ENCODE data around the gene ZBTB22. TPM values are rescaled to one million over a fixed set of nuclear protein-coding genes. Genes with fewer than 3 reads are reported as not detected.

Gene ZBTB22
- total RNA-seq, 1 donor, result 27.7 TPM

Other genes starting within 250 kb of the ZBTB22 start
- gene HLA-DPA1, start 244.1 kb downstream of the ZBTB22 start, total RNA-seq, result 618 TPM
- gene HLA-DPB1, start 241.8 kb downstream of the ZBTB22 start, total RNA-seq, result 396 TPM
- gene COL11A2, start 125.3 kb downstream of the ZBTB22 start, total RNA-seq, result 0.27 TPM
- 23.4 TPM for gene RXRB, start 117.1 kb downstream of the ZBTB22 start, total RNA-seq
- gene SLC39A7, start 116.9 kb downstream of the ZBTB22 start, total RNA-seq, result 29.9 TPM
- 55.7 TPM for gene HSD17B8, start 113.1 kb downstream of the ZBTB22 start, total RNA-seq
- gene RING1, start 109.2 kb downstream of the ZBTB22 start, total RNA-seq, result 40.4 TPM
- gene VPS52, start 45.9 kb downstream of the ZBTB22 start, total RNA-seq, result 62.5 TPM
- 10,287 TPM for gene RPS18, start 45.7 kb downstream of the ZBTB22 start, total RNA-seq
- gene B3GALT4, start 40.6 kb downstream of the ZBTB22 start, total RNA-seq, result 14.3 TPM
- 63.3 TPM for gene WDR46, start 28.5 kb downstream of the ZBTB22 start, total RNA-seq
- 7.5 TPM for gene PFDN6, start 28.1 kb downstream of the ZBTB22 start, total RNA-seq
- gene RGL2, start 18.8 kb downstream of the ZBTB22 start, total RNA-seq, result 35.5 TPM
- gene TAPBP, start 3.7 kb downstream of the ZBTB22 start, total RNA-seq, result 323 TPM
- 63.6 TPM for gene DAXX, start 5.2 kb upstream of the ZBTB22 start, total RNA-seq
- gene KIFC1, start 74.1 kb upstream of the ZBTB22 start, total RNA-seq, result 4.8 TPM
- 22.9 TPM for gene PHF1, start 93.3 kb upstream of the ZBTB22 start, total RNA-seq
- 109 TPM for gene CUTA, start 100.4 kb upstream of the ZBTB22 start, total RNA-seq
- gene SYNGAP1, start 102.3 kb upstream of the ZBTB22 start, total RNA-seq, result 22.4 TPM
- 6.2 TPM for gene ZBTB9, start 136.8 kb upstream of the ZBTB22 start, total RNA-seq